Neutrophil (primary cell): ENCODE results near the gene HLA-A.

Source experiments
- H3K27ac ChIP-seq: fragments of 200-600 bp; sonication (generic); 2 replicates; pipeline ENCODE4 v1.5.1; 2016; ENCODE audit warnings: mild to moderate bottlenecking, moderate library complexity
- H3K27me3 ChIP-seq: fragments of 200-600 bp; sonication (generic); 2 replicates; pipeline ENCODE4 v1.6.0; 2016; ENCODE audit warnings: mild to moderate bottlenecking
- H3K36me3 ChIP-seq: fragments of 200-600 bp; sonication (generic); 2 replicates; pipeline ENCODE4 v1.5.1; 2017
- H3K4me1 ChIP-seq, 2 experiments: fragments of 200-600 bp in 1 of 2; sonication (generic) in 1 of 2; 1 replicate in 1 of 2; 2 replicates in 1 of 2; pipeline versions ENCODE4 v1.5.1 to v1.6.1; 2013 to 2016; ENCODE audit warnings: low read depth in 1 of 2, low read length in 1 of 2, mild to moderate bottlenecking in 1 of 2, moderate library complexity in 1 of 2; ENCODE audit not compliant: control insufficient read depth in 1 of 2, insufficient read depth in 1 of 2
- H3K4me3 ChIP-seq, 2 experiments: fragments of 200-600 bp in 1 of 2; sonication (generic) in 1 of 2; 1 replicate in 1 of 2; 2 replicates in 1 of 2; pipeline ENCODE4 v1.5.1; 2013 to 2016; ENCODE audit warnings: low read depth in 1 of 2, low read length in 1 of 2, mild to moderate bottlenecking in 1 of 2, moderate library complexity in 1 of 2
- H3K9me3 ChIP-seq: fragments of 200-600 bp; sonication (generic); 2 replicates; pipeline ENCODE4 v1.5.1; 2016
- CTCF ChIP-seq: fragments of 200-600 bp; sonication (generic); IDR thresholded peaks from 2 replicates; pipeline ENCODE4 v1.5.1; 2016; ENCODE audit warnings: antibody characterized with exemption

The HLA-A gene

DNA sequence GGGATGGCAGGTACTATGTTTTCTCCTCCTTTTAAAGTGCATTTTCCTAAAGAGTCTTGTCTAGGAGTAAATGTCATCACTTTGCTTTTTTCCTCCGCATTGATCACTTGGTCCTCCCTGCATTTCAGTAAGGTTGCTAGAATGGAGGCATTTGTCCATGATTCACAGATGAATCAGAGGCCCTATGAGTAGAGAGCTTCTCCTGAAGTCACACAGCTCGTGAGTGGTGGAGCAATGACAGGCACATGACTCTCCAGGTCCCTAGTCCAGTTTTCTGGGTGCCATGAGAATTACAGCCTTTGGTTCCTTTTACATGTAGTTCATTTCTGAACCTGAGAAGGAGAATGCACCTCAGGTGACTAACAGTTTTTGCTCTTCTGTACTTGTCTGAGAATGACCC, 50.5 kb downstream of the HLA-A start:
- no peak for TF ChIP-seq CTCF

GRCh38 chr6:29994826-29995225, 52.5 kb downstream of the HLA-A start:
- Histone ChIP-seq H3K9me3 (no peaks in the 10 kb centered on the region), H3K4me3 (no peak overlapping the region), H3K4me1 (peaks cover 0 to 7% of the 10 kb centered on the region in 2 experiments), H3K36me3 (no peaks in the 10 kb centered on the region), H3K27ac (no peak overlapping the region), H3K27me3 (peaks cover 12% of the 10 kb centered on the region)
- no peak for TF ChIP-seq CTCF

More for the DNA sequence above, 50.5 kb downstream of the HLA-A start:
- H3K9me3 ChIP-seq: no peaks in the 10 kb centered on the region
- H3K36me3 ChIP-seq: no peaks in the 10 kb centered on the region
- H3K27me3 ChIP-seq: peaks cover 7% of the 10 kb centered on the region
- H3K27ac ChIP-seq: no peak overlapping the region
- peaks cover 0 to 7% of the 10 kb centered on the region in 2 experiments for H3K4me1 ChIP-seq
- H3K4me3 ChIP-seq: no peak overlapping the region

DNA sequence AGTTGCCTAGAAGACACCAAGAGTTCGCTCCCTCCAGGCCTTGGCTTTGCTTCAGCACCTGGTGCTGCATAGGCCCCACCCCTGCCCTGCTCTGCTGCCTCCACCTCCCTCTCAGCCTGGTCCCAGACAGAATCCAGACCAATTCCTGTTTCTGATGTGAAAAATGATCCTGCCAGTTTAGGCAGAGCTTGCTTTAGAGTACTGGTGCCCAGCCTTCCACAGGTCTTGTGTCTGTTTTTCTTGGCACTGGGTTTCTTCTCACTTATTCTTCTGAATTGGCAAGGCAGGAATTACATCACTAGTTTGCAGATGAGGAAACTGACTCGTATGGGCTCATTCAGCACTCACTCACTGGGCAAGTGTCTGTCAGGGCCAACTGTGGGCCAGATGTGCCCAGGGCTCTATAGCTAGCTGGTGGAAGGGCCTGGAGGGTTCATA, 53.0 kb downstream of the HLA-A start:
- no peaks in the 10 kb centered on the region for H3K36me3 ChIP-seq
- H3K27me3 ChIP-seq: peaks cover 12% of the 10 kb centered on the region
- H3K9me3 ChIP-seq: no peaks in the 10 kb centered on the region
- no peak overlapping the region for H3K27ac ChIP-seq
- H3K4me3 ChIP-seq: no peak overlapping the region
- peaks cover 0 to 7% of the 10 kb centered on the region in 2 experiments for H3K4me1 ChIP-seq
- TF ChIP-seq CTCF: no peak
